ENCODE measurements around the gene PDE4D. TPM values are rescaled to one million over a fixed set of nuclear protein-coding genes. Genes with fewer than 3 reads are reported as not detected.

The PDE4D gene
- total RNA-seq, 4 donors from 2014 or later = 6.7 to 21.0 (median 15.0) TPM

DNA sequence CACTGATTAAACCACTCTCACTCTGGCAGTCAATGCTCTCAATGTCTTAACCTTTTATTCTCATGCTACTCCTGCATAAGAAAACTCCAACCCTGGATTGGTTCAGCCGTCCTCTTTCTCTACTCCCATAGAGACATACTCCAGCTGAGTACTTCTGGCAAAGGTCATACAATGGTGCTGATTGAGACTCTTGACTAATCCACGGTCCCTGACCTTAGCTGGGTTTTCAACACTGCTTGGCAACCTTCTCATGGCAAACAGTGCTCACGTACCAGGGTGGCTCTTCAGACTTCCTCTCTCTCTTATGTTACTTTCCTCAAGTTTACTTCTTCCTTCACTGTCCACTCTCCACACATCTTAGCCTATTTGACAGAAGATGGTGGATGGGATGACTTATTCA, 963.0 kb downstream of the PDE4D start:
- intact Hi-C loops (cut with DNase I; ENCODE audit: low total_unique reads) = no loop called here
- DNase-seq (ENCODE audit: low spot score in 2 of 2) = no peak
- H3K4me3 ChIP-seq (ENCODE audit: low read depth, poor library complexity, severe bottlenecking) = no peak overlapping the region
- WGBS, 2 donors = 83 to 89% methylated on average over 3 of the region's 3 CpGs
- TF ChIP-seq, protein P1, sequence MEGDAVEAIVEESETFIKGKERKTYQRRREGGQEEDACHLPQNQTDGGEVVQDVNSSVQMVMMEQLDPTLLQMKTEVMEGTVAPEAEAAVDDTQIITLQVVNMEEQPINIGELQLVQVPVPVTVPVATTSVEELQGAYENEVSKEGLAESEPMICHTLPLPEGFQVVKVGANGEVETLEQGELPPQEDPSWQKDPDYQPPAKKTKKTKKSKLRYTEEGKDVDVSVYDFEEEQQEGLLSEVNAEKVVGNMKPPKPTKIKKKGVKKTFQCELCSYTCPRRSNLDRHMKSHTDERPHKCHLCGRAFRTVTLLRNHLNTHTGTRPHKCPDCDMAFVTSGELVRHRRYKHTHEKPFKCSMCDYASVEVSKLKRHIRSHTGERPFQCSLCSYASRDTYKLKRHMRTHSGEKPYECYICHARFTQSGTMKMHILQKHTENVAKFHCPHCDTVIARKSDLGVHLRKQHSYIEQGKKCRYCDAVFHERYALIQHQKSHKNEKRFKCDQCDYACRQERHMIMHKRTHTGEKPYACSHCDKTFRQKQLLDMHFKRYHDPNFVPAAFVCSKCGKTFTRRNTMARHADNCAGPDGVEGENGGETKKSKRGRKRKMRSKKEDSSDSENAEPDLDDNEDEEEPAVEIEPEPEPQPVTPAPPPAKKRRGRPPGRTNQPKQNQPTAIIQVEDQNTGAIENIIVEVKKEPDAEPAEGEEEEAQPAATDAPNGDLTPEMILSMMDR (IDR thresholded peaks at IDR 0.05) = no peak
- no peak for TF ChIP-seq POLR2A (IDR thresholded peaks at IDR 0.05)

DNA sequence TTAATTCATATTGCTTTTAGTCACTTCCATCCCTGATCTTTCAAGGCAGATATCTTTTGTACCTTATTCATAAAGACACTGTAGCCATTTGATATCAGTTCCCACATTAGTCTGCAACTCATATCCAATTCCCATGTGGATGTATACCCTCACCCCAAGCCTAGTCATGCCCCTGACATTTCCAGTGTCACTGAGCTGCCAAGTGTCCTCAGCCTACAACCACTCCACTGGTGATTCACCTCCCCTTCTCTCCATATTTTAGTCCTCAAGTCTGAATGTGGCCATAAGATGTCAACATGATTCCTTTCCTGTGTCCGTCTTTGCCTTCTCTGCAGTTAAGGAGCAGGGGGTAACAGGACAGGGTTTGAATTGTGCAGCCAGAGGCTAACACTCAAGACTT, 963.8 kb downstream of the PDE4D start:
- intact Hi-C loops (cut with DNase I; ENCODE audit: low total_unique reads) = loop anchor here (10.0 kb wide), 1 partner anchor 945 kb away; no protein-coding TSS in a partner anchor
- WGBS, 2 donors = 90 to 96% methylated on average over 1 of the region's 1 CpG
- no peak overlapping the region for H3K4me3 ChIP-seq (ENCODE audit: low read depth, poor library complexity, severe bottlenecking)
- DNase-seq (ENCODE audit: low spot score in 2 of 2) = no peak
- no peak for TF ChIP-seq POLR2A (IDR thresholded peaks at IDR 0.05)
- TF ChIP-seq, protein P1 (IDR thresholded peaks at IDR 0.05) = no peak

DNA sequence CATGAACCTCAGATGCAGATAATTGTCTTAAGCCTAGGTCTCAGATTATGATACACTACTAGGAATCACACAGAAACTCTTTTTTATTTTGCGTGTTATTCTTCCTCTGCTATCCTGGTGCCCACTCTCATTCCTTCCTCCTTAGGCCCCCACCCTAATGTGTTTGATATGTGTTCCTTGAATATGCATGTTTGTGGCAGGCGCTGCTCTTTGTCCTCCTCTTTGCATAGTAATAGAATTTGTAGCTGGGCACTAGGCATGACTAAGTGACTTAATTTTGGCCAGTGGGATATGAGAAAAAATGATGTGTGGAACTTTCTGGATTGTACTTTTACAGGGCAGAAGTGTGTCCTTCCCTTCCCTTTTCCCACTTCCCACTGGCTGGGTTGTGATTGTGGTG, 965.6 kb downstream of the PDE4D start:
- TF ChIP-seq POLR2A (IDR thresholded peaks at IDR 0.05) = no peak
- intact Hi-C loops (cut with DNase I; ENCODE audit: low total_unique reads) = loop anchor here (10.0 kb wide), 1 partner anchor 943 kb away; no protein-coding TSS in a partner anchor
- H3K4me3 ChIP-seq (ENCODE audit: low read depth, poor library complexity, severe bottlenecking) = no peak overlapping the region
- DNase-seq (ENCODE audit: low spot score in 2 of 2) = no peak
- WGBS, 2 donors = 98 to 100% methylated on average over 2 of the region's 2 CpGs

DNA sequence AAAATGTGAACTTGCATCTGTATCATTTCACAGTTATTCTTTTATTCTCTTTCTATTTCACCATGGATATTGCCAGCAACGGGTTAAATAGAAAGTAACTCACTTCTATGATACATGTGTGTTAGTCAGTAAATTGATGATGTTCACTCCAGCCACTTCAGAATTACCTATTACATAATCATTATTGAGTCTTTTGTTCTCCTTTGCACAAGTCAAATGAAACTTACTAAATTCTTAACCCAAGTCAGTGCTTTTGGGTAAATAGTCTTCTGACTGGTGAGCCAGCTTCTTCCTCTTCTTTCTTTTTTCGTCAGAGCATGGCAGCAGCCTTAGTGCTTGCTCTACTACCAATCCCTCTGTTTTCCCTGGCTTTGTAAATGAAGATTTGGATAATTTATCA, 966.3 kb downstream of the PDE4D start:
- 75% methylated on average over 2 of the region's 2 CpGs for WGBS, 2 donors
- intact Hi-C loops (cut with DNase I; ENCODE audit: low total_unique reads) = loop anchor here (10.0 kb wide), 1 partner anchor 942 kb away; no protein-coding TSS in a partner anchor

DNA sequence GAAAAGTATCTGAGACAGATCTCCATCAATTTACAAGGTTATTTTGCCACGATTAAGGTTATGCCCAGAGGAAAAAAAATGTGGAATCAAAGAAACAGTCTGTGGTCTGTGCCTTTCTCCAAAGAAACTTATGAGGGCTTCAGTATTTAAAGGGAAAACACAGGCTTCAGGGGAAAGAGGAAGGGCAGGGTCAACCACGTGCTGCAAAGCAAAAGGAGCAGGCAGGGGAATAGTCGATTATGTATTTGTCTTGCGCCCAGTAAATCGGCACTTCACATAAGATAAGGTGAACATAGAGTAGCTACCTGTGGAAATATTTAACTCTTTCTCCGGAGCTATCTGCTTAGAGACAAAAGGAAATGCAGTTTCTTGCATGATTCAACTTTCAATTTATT, 967.0 kb downstream of the PDE4D start:
- intact Hi-C loops (cut with DNase I; ENCODE audit: low total_unique reads) = loop anchor here (10.0 kb wide), 1 partner anchor 942 kb away; no protein-coding TSS in a partner anchor
- DNase-seq (ENCODE audit: low spot score in 2 of 2) = no peak
- WGBS, 2 donors = 23 to 40% methylated on average over 6 of the region's 6 CpGs
- no peak overlapping the region for H3K4me3 ChIP-seq (ENCODE audit: low read depth, poor library complexity, severe bottlenecking)
- TF ChIP-seq POLR2A (IDR thresholded peaks at IDR 0.05) = no peak
- TF ChIP-seq, protein P1 (IDR thresholded peaks at IDR 0.05) = no peak

More for the DNA sequence above, 966.3 kb downstream of the PDE4D start:
- TF ChIP-seq POLR2A (IDR thresholded peaks at IDR 0.05) = no peak
- TF ChIP-seq, protein P1 (IDR thresholded peaks at IDR 0.05) = no peak
- H3K4me3 ChIP-seq (ENCODE audit: low read depth, poor library complexity, severe bottlenecking) = no peak overlapping the region
- no peak for DNase-seq (ENCODE audit: low spot score in 2 of 2)

DNA sequence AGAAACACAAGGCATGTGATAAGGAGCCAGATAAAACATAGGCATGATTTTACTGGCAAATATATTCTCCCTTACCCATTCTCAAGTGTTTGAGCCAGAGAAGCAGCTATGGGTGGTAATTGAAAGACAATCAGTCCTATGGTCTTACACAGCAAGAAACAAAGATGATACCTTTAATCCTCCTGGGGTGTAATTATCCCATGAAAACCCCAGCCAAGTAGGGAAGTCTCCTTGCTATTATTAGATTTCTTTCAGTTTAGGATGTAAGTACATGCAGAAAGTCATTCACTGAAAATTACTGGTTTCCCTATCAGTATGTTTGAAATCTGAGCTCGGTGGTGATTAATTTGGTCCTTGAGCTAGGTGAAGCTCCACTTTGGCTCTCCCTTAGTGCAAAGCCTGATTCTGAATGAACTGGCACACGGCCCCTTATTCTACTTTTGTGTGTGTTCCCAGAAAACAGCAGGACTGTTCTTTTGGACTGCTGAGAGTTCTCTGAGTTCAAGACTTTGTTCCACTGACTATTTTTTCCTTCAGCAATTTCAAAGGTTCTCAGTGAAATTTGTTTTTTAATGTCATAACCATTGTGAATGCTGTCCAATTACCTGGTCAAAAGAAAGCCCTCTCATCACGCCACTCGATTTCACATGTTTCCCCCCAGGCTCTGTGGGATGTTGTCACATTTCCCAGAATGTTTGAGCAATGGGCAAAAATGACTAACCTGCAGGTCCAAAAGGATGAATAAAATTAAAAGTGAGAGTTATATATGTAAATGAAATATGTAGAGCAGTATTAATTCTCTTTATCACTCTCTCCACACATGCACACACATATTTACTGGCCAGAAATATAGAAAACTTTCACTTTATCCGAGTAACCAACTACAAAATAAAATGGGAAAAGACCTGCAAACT, 967.6 kb downstream of the PDE4D start:
- TF ChIP-seq, protein P1 (IDR thresholded peaks at IDR 0.05) = no peak
- TF ChIP-seq POLR2A (IDR thresholded peaks at IDR 0.05) = no peak
- no peak overlapping the region for H3K4me3 ChIP-seq (ENCODE audit: low read depth, poor library complexity, severe bottlenecking)
- 39 to 41% methylated on average over 5 of the region's 5 CpGs for WGBS, 2 donors
- no peak for DNase-seq (ENCODE audit: low spot score in 2 of 2)
- intact Hi-C loops (cut with DNase I; ENCODE audit: low total_unique reads) = loop anchor here (10.0 kb wide), 1 partner anchor 941 kb away; no protein-coding TSS in a partner anchor
